Uterus (tissue), 4 donors: ENCODE measurements around the gene ST7. TPM values are rescaled to one million over a fixed set of nuclear protein-coding genes. Genes with fewer than 3 reads are reported as not detected.
A peak's percentile ranks its signal among the peaks of the same experiment; 100 is the strongest.

Experiments used
- DNase-seq, 2 donors: peaks; one replicate each; pipeline ENCODE4 v3.0.0-alpha.2; 2019 to 2020
- H3K27ac ChIP-seq, 2 donors: fragments of 200-600 bp; sonication (generic); 1 replicate in 1 of 2; 2 replicates in 1 of 2; pipeline ENCODE4 v1.5.1; 2016 to 2018
- H3K27me3 ChIP-seq, 2 donors: fragments of 200-600 bp; sonication (generic); one replicate each; pipeline ENCODE4 v1.5.1; 2018 to 2019; ENCODE audit warnings: control low read depth in 1 of 2
- H3K36me3 ChIP-seq, 2 donors: fragments of 200-600 bp; sonication (generic); one replicate each; pipeline ENCODE4 v1.5.1; 2019; ENCODE audit warnings: control low read depth in 1 of 2
- H3K4me1 ChIP-seq, 2 donors: fragments of 200-600 bp; sonication (generic); one replicate each; pipeline ENCODE4 v1.5.1; 2018 to 2019; ENCODE audit warnings: control low read depth in 1 of 2
- H3K4me3 ChIP-seq, 2 donors: fragments of 200-600 bp; sonication (generic); 1 replicate in 1 of 2; 2 replicates in 1 of 2; pipeline ENCODE4 v1.5.1; 2018 to 2019; ENCODE audit warnings: mild to moderate bottlenecking in 1 of 2
- H3K9me3 ChIP-seq, 2 donors: fragments of 200-600 bp; sonication (generic); one replicate each; pipeline ENCODE4 v1.5.1; 2019; ENCODE audit warnings: control low read depth in 1 of 2
- POLR2A ChIP-seq, 2 donors: fragments of 450-650 bp; IDR thresholded peaks; one replicate each; pipeline ENCODE4 v1.6.1; 2016; ENCODE audit warnings: antibody characterized with exemption in 2 of 2, mild to moderate bottlenecking in 1 of 2, moderate library complexity in 1 of 2
- intact Hi-C: fragments of 100-400 bp; cut with DNase I; formaldehyde crosslinking; loops from one replicate; pipeline ENCODE4 v1.15.1; 2023; ENCODE audit warnings: low total_unique reads
- total RNA-seq, 4 donors: library from RNA; depleted of rRNA in 3 of 4; stranded (reverse); fragments of >200 nt in 3 of 4; gene quantifications; one replicate each; pipeline versions ENCODE4 v1.1.0 to v1.2.4, GENCODE V29; 2014 to 2023
- TF ChIP-seq, protein P1 (sequence below), 4 experiments: fragments of 200-600 bp in 2 of 4; fragments of 450-650 bp in 2 of 4; sonication (generic) in 2 of 4; IDR thresholded peaks; one replicate each; pipeline ENCODE4 v1.5.1; 2016 to 2019; ENCODE audit warnings: antibody characterized with exemption in 4 of 4, mild to moderate bottlenecking in 2 of 4, moderate library complexity in 1 of 4
- donor health status: DM: yes; HTN: yes; CAD: no.

Gene ST7
- total RNA-seq, 4 donors from 2014 or later, result 27.4 to 41.0 (median 31.4) TPM

DNA sequence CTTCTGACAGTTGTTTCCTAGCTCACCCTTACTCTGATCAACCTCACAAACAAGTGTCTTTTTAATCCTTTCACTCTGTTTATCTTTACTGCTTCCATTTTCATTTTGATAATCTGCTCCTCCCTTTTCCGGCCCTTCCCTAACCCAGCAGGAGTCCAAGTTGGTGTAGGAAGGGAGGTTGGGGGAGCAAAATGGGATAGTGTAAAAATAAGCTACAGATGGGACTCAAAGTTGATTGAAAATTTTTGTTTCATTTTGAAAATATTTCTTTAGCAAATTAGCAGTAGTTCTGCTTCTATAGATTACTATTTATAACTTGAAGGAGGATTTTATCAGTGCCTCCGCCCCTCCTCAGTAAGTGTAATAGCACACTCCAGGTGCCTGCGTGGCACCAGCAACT is 257.6 kb downstream of the ST7 start:
- TF ChIP-seq, protein P1, sequence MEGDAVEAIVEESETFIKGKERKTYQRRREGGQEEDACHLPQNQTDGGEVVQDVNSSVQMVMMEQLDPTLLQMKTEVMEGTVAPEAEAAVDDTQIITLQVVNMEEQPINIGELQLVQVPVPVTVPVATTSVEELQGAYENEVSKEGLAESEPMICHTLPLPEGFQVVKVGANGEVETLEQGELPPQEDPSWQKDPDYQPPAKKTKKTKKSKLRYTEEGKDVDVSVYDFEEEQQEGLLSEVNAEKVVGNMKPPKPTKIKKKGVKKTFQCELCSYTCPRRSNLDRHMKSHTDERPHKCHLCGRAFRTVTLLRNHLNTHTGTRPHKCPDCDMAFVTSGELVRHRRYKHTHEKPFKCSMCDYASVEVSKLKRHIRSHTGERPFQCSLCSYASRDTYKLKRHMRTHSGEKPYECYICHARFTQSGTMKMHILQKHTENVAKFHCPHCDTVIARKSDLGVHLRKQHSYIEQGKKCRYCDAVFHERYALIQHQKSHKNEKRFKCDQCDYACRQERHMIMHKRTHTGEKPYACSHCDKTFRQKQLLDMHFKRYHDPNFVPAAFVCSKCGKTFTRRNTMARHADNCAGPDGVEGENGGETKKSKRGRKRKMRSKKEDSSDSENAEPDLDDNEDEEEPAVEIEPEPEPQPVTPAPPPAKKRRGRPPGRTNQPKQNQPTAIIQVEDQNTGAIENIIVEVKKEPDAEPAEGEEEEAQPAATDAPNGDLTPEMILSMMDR (IDR thresholded peaks at IDR 0.05), result no peak
- no peak for TF ChIP-seq POLR2A (IDR thresholded peaks at IDR 0.05)
- no peak for DNase-seq
- no peaks in the 10 kb centered on the region for H3K27me3 ChIP-seq
- H3K4me1 ChIP-seq, result no peaks in the 10 kb centered on the region
- H3K36me3 ChIP-seq, result no peaks in the 10 kb centered on the region
- no peak overlapping the region for H3K4me3 ChIP-seq
- no peak overlapping the region for H3K27ac ChIP-seq
- intact Hi-C loops, result no loop called here
- H3K9me3 ChIP-seq, result no peaks in the 10 kb centered on the region

DNA sequence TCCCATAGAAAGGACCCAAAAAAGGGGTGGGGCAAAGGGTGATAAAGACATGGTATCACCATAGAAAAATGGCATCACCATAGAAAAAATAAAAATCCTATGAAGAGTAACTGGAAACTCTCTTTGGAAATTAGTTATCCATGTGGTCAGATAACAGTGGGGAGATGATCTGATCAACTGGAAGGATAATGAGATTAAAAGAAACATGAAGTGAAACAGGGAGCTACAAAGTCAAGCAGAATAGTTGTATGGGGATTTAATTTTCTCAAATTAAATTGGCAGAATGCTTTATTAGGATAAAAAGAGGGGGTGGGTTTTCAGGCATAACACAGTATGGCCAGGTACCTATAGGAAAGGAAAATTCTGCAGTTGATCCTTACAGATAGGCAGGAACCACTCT is 258.3 kb downstream of the ST7 start:
- no peak overlapping the region for H3K27ac ChIP-seq
- intact Hi-C loops, result no loop called here
- no peaks in the 10 kb centered on the region for H3K4me1 ChIP-seq
- no peak for DNase-seq
- H3K9me3 ChIP-seq, result no peaks in the 10 kb centered on the region
- H3K4me3 ChIP-seq, result no peak overlapping the region
- TF ChIP-seq POLR2A (IDR thresholded peaks at IDR 0.05), result no peak
- TF ChIP-seq, protein P1 (IDR thresholded peaks at IDR 0.05), result no peak
- no peaks in the 10 kb centered on the region for H3K27me3 ChIP-seq
- H3K36me3 ChIP-seq, result no peaks in the 10 kb centered on the region

DNA sequence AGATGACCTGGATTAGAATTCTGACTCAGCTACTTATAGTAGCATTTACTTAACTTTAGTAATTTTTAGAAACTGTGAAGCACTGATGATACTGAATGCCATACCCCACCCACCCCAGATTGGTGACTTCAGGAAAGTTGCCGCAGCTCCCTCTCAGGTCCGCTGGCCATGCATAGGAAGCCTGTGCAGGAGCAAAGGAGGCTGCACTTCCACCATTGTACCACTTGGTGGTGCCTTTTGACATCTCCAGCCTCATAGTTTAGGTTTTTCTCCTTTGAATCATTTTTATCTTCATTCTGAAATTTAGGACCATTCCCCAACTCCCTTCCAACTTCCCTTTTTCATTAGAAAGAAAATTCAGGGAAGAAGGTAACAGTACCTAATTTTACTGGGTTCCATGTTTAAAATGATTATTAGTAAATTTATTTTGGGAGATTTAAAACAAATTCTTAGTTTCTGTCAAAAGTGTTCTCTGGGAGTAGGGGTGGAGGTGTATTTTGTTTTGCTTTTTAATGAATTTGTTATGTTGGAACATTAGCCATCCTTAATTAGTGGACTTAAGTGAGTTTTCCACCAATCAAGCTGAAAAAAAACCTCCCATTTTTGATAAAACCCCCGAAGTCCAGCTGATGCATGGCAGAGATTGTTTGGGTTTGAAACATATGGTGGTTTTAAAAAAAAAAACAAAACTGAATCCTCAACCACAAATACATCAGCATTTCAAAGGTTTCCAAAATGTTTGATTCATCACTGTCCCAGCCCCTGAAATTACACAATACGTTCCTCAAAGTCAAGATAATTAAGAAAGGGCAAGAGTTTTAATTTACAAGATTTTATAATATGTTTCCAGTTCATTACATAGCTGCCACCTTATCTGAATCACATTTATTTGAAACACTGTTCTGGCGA is 259.9 kb downstream of the ST7 start:
- no peaks in the 10 kb centered on the region for H3K9me3 ChIP-seq
- H3K27ac ChIP-seq, result no peak overlapping the region
- H3K36me3 ChIP-seq, result no peaks in the 10 kb centered on the region
- no peak for TF ChIP-seq POLR2A (IDR thresholded peaks at IDR 0.05)
- TF ChIP-seq, protein P1 (IDR thresholded peaks at IDR 0.05), result peak; percentile 66 to 77 (median 73)
- peak; percentile 37 for DNase-seq
- no peak overlapping the region for H3K4me3 ChIP-seq
- intact Hi-C loops, result no loop called here
- H3K27me3 ChIP-seq, result no peaks in the 10 kb centered on the region
- H3K4me1 ChIP-seq, result no peaks in the 10 kb centered on the region

DNA sequence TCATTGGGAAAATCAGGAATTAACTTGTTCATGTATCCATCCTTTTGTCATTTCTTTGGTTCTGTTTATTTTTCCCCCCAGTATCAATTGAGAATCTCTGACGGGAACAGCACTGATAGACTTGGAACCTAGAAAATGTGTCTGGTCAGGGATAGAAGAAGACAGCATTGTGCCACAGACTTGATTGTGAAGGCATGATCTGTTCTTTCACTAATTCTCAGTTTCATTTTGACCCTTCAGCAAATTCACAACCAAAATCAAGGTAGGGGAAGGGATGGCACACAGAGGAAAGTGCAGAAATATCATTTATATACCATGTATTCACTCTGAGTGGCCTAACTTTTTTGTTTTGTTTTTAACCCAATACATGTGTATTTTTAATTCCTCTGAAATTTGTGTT is 262.7 kb downstream of the ST7 start:
- Histone ChIP-seq H3K4me3 (no peak overlapping the region), H3K36me3 (no peaks in the 10 kb centered on the region), H3K9me3 (no peaks in the 10 kb centered on the region), H3K27ac (no peak overlapping the region), H3K4me1 (no peaks in the 10 kb centered on the region), H3K27me3 (no peaks in the 10 kb centered on the region)
- no peak for DNase-seq
- TF ChIP-seq POLR2A (IDR thresholded peaks at IDR 0.05), result no peak
- TF ChIP-seq, protein P1 (IDR thresholded peaks at IDR 0.05), result no peak
- intact Hi-C loops, result no loop called here

DNA sequence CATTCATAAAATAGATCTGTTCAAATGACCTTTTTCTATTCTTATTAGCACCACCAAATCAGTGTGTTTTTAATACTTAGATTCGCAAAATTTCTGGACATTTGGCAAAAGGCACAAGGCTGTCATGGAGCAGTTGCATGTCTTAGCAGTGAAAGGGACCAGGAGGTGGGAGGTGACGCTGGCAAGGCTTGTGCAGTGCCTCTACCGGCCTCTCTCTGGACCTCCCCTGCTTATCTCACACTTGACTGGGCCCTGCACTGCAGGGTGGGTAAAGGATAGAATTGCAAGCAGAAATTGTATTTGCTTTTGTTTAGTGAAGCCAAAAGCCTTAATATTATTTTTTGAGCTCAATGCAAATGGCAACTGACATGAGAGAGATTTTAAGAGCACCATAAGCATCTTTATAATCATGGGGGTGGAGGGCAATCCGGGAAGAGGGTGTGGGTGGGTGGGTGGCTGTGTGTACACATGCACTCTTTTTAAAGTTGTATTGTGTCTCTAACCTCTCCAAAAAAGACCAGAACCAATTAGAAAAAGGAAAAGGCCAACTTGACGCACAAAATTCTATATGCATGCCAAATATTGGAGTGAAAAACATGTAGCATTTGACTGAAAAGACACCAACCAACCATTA is 263.3 kb downstream of the ST7 start:
- no peaks in the 10 kb centered on the region for H3K36me3 ChIP-seq
- no peaks in the 10 kb centered on the region for H3K9me3 ChIP-seq
- DNase-seq, result no peak
- no peaks in the 10 kb centered on the region for H3K4me1 ChIP-seq
- H3K4me3 ChIP-seq, result no peak overlapping the region
- intact Hi-C loops, result no loop called here
- no peak overlapping the region for H3K27ac ChIP-seq
- no peaks in the 10 kb centered on the region for H3K27me3 ChIP-seq
- TF ChIP-seq POLR2A (IDR thresholded peaks at IDR 0.05), result no peak
- TF ChIP-seq, protein P1 (IDR thresholded peaks at IDR 0.05), result no peak
